Ishikawa (cell line): ENCODE data around the gene CSNK1G3.
A peak's percentile ranks its signal among the peaks of the same experiment; 100 is the strongest.

Experiments used
- CEBPB ChIP-seq: IDR thresholded peaks from 2 replicates; pipeline ENCODE4 v1.6.1; 2012
- CREB1 ChIP-seq: IDR thresholded peaks from 2 replicates; pipeline ENCODE4 v1.6.1; 2012; ENCODE audit warnings: low read depth
- EGR1 ChIP-seq: IDR thresholded peaks from 2 replicates; pipeline ENCODE4 v1.6.1; 2012
- EP300 ChIP-seq: IDR thresholded peaks from 2 replicates; pipeline ENCODE4 v1.6.1; 2012; ENCODE audit warnings: borderline replicate concordance
- FOXM1 ChIP-seq: IDR thresholded peaks from 2 replicates; pipeline ENCODE4 v1.6.1; 2012; ENCODE audit warnings: low read depth, borderline replicate concordance
- MAX ChIP-seq: IDR thresholded peaks from 2 replicates; pipeline ENCODE4 v1.6.1; 2012
- NFIC ChIP-seq: IDR thresholded peaks from 2 replicates; pipeline ENCODE4 v1.6.1; 2012
- RAD21 ChIP-seq: IDR thresholded peaks from 2 replicates; pipeline ENCODE4 v1.6.1; 2012; ENCODE audit warnings: low read depth
- REST ChIP-seq: IDR thresholded peaks from 2 replicates; pipeline ENCODE4 v1.6.1; 2012; ENCODE audit warnings: low read depth, mild to moderate bottlenecking
- TAF1 ChIP-seq: IDR thresholded peaks from 2 replicates; pipeline ENCODE4 v1.6.1; 2012; ENCODE audit warnings: low read depth, mild to moderate bottlenecking
- TCF12 ChIP-seq: IDR thresholded peaks from 2 replicates; pipeline ENCODE4 v1.6.1; 2012; ENCODE audit warnings: low read depth
- TEAD4 ChIP-seq: IDR thresholded peaks from 2 replicates; pipeline ENCODE4 v1.6.1; 2012
- USF1 ChIP-seq: IDR thresholded peaks from 2 replicates; pipeline ENCODE4 v1.6.1; 2012
- YY1 ChIP-seq: IDR thresholded peaks from 2 replicates; pipeline ENCODE4 v1.6.1; 2012; ENCODE audit warnings: low read depth
- ZBTB7A ChIP-seq: IDR thresholded peaks from 2 replicates; pipeline ENCODE4 v1.6.1; 2012; ENCODE audit warnings: low read depth

Gene CSNK1G3

GRCh38 chr5:123511648-123512605 lies at the start of gene CSNK1G3:
CSNK1G3 (plus strand) TSS chr5:123512177; CDS start chr5:123545664, 33,487 bp downstream.
- TF ChIP-seq RAD21 (no peak), CEBPB (peak; percentile 31; the same call in 1 of the 2 replicates), NFIC (peak; percentile 24; the same call in 1 of the 2 replicates), CREB1 (peak; percentile 28; the same call in 1 of the 2 replicates), YY1 (peak; percentile 34; the same call in 1 of the 2 replicates), TAF1 (peak; percentile 96), ZBTB7A (no peak), TEAD4 (peak; percentile 55), MAX (peak; percentile 57), EGR1 (peak; percentile 30; the same call in 1 of the 2 replicates), TCF12 (peak; percentile 64; the same call in 1 of the 2 replicates)

- TF ChIP-seq USF1 (no peak), EGR1 (no peak), TAF1 (no peak), EP300 (no peak), TEAD4 (no peak), MAX (no peak), NFIC (no peak), CEBPB (no peak), FOXM1 (no peak), TCF12 (no peak), CREB1 (no peak)
Measured at GRCh38 chr5:123471385-123471784, 40.6 kb upstream of the CSNK1G3 start.

- TF ChIP-seq CREB1 (no peak), YY1 (no peak), RAD21 (no peak), EP300 (no peak), REST (no peak), EGR1 (no peak), TCF12 (no peak), MAX (no peak), CEBPB (no peak), TAF1 (no peak), ZBTB7A (no peak), NFIC (no peak), FOXM1 (no peak), USF1 (no peak), TEAD4 (no peak)
Measured at GRCh38 chr5:123472150-123472924, 39.6 kb upstream of the CSNK1G3 start.

- TF ChIP-seq MAX (no peak), USF1 (no peak), EGR1 (no peak), NFIC (no peak), REST (no peak), FOXM1 (no peak)
Measured at GRCh38 chr5:123474228-123474627, 37.7 kb upstream of the CSNK1G3 start.
